Lower leg skin (tissue), 4 donors: ENCODE results near the gene KRTAP10-1. TPM values are rescaled to one million over a fixed set of nuclear protein-coding genes. Genes with fewer than 3 reads are reported as not detected.

Experiments
- DNase-seq, 2 donors: peaks; one replicate each; pipeline ENCODE4 v3.0.0-alpha.2; 2019; ENCODE audit warnings: low spot score in 2 of 2
- H3K4me3 ChIP-seq: fragments of 200-600 bp; sonication (generic); 2 replicates; pipeline ENCODE4 v1.5.1; 2017; ENCODE audit warnings: mild to moderate bottlenecking, low read depth; ENCODE audit not compliant: poor library complexity, severe bottlenecking
- POLR2A ChIP-seq, 2 donors: fragments of 450-650 bp; IDR thresholded peaks; one replicate each; pipeline ENCODE4 v1.6.1; 2016 to 2017; ENCODE audit warnings: antibody characterized with exemption in 2 of 2, mild to moderate bottlenecking in 1 of 2, moderate library complexity in 1 of 2
- WGBS, 2 donors: methylation state at CpG; one replicate each; pipeline ENCODE4 v1.1.5; 2018; 5-methylcytosine and 5-hydroxymethylcytosine counted together
- intact Hi-C: fragments of 100-400 bp; cut with DNase I; formaldehyde crosslinking; loops from one replicate; pipeline ENCODE4 v1.15.0; 2023; ENCODE audit warnings: low total_unique reads
- total RNA-seq, 4 donors: library from RNA; depleted of rRNA; stranded (reverse); fragments of >200 nt; gene quantifications; one replicate each; pipeline ENCODE4 v1.1.0, GENCODE V29; 2016
- TF ChIP-seq, protein P1 (sequence below), 3 donors: fragments of 450-650 bp; IDR thresholded peaks; one replicate each; pipeline ENCODE4 v1.5.1; 2016; ENCODE audit warnings: antibody characterized with exemption in 3 of 3, mild to moderate bottlenecking in 3 of 3, moderate library complexity in 2 of 3

The KRTAP10-1 gene
- total RNA-seq, 4 donors from 2014 or later: 3.0 TPM; not detected in 3

DNA sequence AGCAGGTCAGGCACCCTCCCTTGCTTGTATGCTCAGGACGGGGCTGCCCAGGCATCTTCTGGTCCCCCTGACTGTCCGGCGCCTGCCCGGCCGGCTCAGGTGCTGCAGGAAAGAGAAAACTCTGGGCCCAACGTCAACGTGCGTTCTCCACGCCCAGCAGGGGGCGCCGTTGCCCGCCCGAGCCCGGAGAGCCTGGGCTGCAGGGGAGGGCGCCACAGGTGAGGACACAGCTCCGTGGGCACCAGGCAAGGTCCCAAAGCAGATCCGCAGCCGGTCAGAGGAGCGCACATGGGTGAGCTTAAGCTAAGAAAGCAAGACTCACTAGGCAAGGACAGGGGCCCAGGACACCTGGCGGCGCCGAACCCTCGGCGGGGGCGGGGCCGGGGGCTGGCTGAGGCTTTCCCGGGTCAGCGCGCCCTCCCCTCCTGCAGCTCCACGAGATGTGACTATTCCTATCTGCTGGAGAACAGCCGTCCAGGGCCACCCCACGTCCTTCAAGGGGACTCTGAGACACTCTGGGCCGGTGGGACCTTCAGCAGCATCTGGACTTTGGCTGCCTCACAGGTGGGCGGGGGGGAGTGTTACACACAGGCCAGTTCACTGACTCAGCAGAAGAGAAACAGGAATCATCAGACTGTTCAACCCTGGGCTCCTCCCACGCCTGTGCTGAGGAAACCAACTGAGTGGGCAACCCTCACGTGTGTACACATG lies 29.3 kb downstream of the KRTAP10-1 start:
- TF ChIP-seq, protein P1, sequence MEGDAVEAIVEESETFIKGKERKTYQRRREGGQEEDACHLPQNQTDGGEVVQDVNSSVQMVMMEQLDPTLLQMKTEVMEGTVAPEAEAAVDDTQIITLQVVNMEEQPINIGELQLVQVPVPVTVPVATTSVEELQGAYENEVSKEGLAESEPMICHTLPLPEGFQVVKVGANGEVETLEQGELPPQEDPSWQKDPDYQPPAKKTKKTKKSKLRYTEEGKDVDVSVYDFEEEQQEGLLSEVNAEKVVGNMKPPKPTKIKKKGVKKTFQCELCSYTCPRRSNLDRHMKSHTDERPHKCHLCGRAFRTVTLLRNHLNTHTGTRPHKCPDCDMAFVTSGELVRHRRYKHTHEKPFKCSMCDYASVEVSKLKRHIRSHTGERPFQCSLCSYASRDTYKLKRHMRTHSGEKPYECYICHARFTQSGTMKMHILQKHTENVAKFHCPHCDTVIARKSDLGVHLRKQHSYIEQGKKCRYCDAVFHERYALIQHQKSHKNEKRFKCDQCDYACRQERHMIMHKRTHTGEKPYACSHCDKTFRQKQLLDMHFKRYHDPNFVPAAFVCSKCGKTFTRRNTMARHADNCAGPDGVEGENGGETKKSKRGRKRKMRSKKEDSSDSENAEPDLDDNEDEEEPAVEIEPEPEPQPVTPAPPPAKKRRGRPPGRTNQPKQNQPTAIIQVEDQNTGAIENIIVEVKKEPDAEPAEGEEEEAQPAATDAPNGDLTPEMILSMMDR (IDR thresholded peaks at IDR 0.05): peak in 1 of 3 donors; percentile 27
- no peak for TF ChIP-seq POLR2A (IDR thresholded peaks at IDR 0.05)
- H3K4me3 ChIP-seq: no peak overlapping the region
- intact Hi-C loops: loop anchor here (5.0 kb wide), 1 partner anchor 282 kb away; no protein-coding TSS in a partner anchor
- no peak for DNase-seq
- 5 to 13% methylated on average over 20 to 31 of the region's 36 CpGs for WGBS, 2 donors

DNA sequence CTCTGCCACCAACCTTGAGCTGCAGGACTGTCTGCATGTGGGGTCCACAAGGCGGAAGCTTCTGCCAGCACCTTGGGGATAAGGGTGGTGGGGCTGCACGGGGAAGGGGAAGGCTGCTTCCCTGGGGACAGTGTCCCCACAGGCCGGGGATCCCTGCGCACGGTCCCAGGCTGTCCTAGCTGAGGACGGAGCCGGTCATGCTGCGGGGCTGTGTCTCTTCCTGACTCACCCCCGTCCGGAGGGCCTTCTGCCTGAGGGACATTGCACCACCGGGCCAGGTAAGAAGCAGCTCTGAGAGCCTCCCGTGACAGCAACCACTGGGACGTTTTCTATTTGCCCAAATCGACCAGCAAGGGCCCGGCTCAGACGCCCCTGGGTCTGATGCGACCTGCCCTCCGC lies 29.9 kb downstream of the KRTAP10-1 start:
- no peak for DNase-seq
- no peak overlapping the region for H3K4me3 ChIP-seq
- WGBS, 2 donors: 23 to 26% methylated on average over 10 to 14 of the region's 18 CpGs
- intact Hi-C loops: loop anchor here (5.0 kb wide), 1 partner anchor 282 kb away; no protein-coding TSS in a partner anchor
- TF ChIP-seq POLR2A (IDR thresholded peaks at IDR 0.05): no peak

DNA sequence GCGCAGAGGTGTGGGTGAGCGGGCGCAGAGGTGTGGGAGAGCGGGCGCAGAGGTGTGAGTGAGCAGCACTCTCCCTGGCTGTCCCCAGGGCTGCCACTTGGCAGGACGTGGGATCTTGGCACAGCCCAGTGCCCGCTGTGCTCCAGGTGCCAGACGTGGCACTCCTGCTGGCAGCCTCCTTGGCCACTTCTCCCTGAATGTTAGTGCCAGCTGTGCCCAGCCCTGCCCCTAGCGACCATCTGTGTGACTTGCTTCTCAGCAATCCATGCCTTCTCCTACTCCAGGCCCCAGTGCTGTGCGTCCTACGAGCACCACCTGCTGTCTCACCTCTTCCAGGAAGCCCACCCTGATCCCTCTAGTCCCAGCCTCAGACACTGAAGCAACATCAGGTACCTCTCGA lies 30.5 kb downstream of the KRTAP10-1 start:
- 39 to 58% methylated on average over 12 of the region's 12 CpGs for WGBS, 2 donors
- peak in 1 of 2 donors; percentile 28 for DNase-seq
- intact Hi-C loops: no loop called here

DNA sequence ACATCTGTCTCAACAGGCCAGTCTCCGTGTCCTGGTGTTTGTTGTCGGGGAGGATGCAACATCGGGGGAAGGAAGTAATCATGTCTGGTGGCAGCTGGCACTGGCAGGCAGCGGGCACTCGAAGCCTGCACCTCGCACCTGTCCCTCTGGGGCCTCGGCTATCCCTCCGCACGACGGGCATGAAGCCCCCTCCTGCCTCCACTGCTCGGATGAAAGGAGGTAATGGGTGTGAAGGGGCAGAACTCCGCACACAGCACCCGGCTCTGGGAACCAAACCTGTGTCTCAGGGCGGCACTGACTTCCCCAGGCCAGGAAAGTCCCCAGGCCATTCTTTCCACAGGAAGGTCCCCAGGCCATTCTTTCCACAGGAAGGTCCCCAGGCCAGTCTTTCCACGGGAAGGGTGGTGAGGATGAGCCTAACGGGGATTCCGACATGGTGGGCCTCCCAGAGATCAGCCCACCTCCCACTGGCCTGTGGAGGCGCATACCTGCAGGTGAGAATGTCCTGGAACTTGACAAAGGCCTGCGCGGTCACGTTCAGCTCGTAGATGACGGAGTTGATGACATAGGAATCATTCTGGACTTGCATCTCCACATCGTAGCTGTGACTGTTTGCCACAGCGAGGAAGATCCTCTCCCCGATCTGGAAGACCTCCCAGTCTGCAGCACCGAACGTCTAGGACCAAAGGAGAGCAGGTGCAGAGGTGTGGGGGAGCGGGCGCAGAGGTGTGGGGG lies 31.1 kb downstream of the KRTAP10-1 start:
- TF ChIP-seq POLR2A (IDR thresholded peaks at IDR 0.05): no peak
- TF ChIP-seq, protein P1 (IDR thresholded peaks at IDR 0.05): no peak
- WGBS, 2 donors: 66 to 72% methylated on average over 28 to 30 of the region's 30 CpGs
- H3K4me3 ChIP-seq: no peak overlapping the region
- intact Hi-C loops: no loop called here
- no peak for DNase-seq

More for the DNA sequence above, 30.5 kb downstream of the KRTAP10-1 start:
- H3K4me3 ChIP-seq: no peak overlapping the region
- TF ChIP-seq, protein P1 (IDR thresholded peaks at IDR 0.05): no peak
- no peak for TF ChIP-seq POLR2A (IDR thresholded peaks at IDR 0.05)

DNA sequence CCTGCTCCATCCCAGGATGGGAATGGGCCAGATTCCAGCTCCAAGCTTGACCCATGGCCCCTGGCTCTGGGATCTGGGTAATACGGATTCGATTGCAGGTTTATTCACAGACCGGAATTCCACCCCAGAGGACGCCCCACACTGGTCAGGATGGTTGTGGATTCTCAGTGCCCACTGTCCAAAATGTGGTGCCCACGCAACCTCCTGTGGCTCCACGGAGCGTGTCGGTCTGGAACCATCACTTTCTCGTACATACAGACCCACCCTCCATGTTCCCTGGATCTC lies 31.6 kb downstream of the KRTAP10-1 start:
- WGBS, 2 donors: 80 to 90% methylated on average over 8 to 9 of the region's 9 CpGs
- H3K4me3 ChIP-seq: no peak overlapping the region
- TF ChIP-seq POLR2A (IDR thresholded peaks at IDR 0.05): no peak
- TF ChIP-seq, protein P1 (IDR thresholded peaks at IDR 0.05): no peak
- intact Hi-C loops: no loop called here
- no peak for DNase-seq

DNA sequence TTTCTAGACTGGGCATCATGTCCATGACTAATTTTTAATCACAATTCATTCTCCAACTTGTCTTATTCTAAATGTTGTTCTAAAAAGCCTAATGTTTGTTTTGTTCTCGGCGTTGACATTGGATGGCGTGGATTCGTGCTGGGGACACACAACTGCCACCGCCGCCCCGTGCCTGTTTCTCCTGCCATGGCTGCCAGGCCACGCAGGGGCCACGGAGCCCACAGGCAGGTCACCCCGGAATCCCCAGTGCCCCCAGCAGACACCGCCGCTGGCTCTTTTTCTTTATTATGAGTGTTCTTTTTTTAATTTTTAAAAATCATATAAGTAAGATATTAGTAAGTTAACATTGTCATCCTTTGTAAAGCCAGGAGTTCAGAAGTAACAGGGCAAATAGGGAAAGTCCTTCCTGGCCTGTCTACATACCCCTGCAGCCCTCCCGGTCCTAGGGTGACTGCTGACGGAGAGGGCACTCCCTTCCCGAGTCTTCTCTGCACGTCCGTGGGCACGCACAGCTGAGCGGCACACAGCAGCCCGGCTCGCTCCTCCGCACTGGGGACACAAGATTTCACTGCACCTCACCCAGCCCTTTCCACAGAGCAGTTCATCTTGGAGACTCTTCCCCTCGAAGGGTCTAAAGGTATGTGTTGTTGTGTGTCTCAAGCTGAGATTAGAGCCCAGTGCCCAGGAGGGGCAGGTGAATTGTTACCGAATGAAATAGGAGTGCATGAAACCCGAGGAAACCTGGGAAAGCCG lies 32.1 kb downstream of the KRTAP10-1 start:
- intact Hi-C loops: no loop called here
- H3K4me3 ChIP-seq: no peak overlapping the region
- DNase-seq: no peak
- TF ChIP-seq, protein P1 (IDR thresholded peaks at IDR 0.05): no peak
- TF ChIP-seq POLR2A (IDR thresholded peaks at IDR 0.05): no peak
- WGBS, 2 donors: 87 to 91% methylated on average over 26 of the region's 26 CpGs
